GM12878 (cell line): ENCODE results near the gene ACACB. TPM values are rescaled to one million over a fixed set of nuclear protein-coding genes. Genes with fewer than 3 reads are reported as not detected.

ENCODE experiments used
- ATAC-seq: fragments of 200-7000 bp; cut with Tn5 transposase; 3 replicates; pipeline ENCODE4 v1.9.1; 2020; ENCODE audit warnings: mild to moderate bottlenecking, moderate library complexity
- BruUV-seq: library from RNA; stranded (reverse); fragments of 400-500 nt; replicated peaks from 2 replicates; lab custom pipeline; 2021; lab: Mats Ljungman, UMichigan
- CTCF ChIA-PET: fragments of 300-600 bp; sonication (Branson Sonifier 250); formaldehyde crosslinking; extraction: SDS; loops from one replicate; lab custom pipeline; 2021; ENCODE audit warnings: inconsistent platforms; lab: Yijun Ruan, JAX
- POLR2A ChIA-PET: fragments of 350-600 bp; formaldehyde crosslinking; extraction: SDS; loops from one replicate; lab custom pipeline; 2021; ENCODE audit warnings: inconsistent platforms; lab: Charles Lee
- RAD21 ChIA-PET: fragments of 300-600 bp; sonication (Branson Sonifier 250); formaldehyde crosslinking; loops from one replicate; lab custom pipeline; 2023; ENCODE audit warnings: antibody characterized with exemption; ENCODE audit not compliant: unreplicated experiment; lab: Charles Lee
- SMC1A ChIA-PET: fragments of 300-600 bp; sonication (Branson Sonifier 250); formaldehyde crosslinking; loops from one replicate; lab custom pipeline; 2023; ENCODE audit not compliant: unreplicated experiment, uncharacterized antibody; lab: Charles Lee
- DNase-seq: peaks from one replicate; pipeline ENCODE4 v3.0.0-alpha.2; 2011; ENCODE audit warnings: low read depth, low spot score
- FAIRE-seq: peaks from 3 replicates; lab custom pipeline; 2011; peaks lifted over from hg19 to GRCh38; lab: Jason Lieb, UNC
- H2AFZ ChIP-seq: 2 replicates; pipeline ENCODE4 v1.6.0; 2011; ENCODE audit warnings: low read depth, low read length, control low read depth; ENCODE audit not compliant: control insufficient read depth
- H3K27ac ChIP-seq: 2 replicates; pipeline ENCODE4 v1.5.1; 2011; ENCODE audit warnings: control low read depth; ENCODE audit not compliant: control insufficient read depth, insufficient read depth
- H3K27me3 ChIP-seq, 2 experiments: replicated peaks in 1 of 2; 2 replicates each; pipeline versions ENCODE4 v1.6.0 to v1.6.1; 2011; ENCODE audit warnings: low read length in 1 of 2; ENCODE audit not compliant: control insufficient read depth in 2 of 2, insufficient read depth in 2 of 2
- H3K36me3 ChIP-seq, 2 experiments: 2 replicates each; pipeline ENCODE4 v1.5.1; 2011; ENCODE audit warnings: low read length in 1 of 2; ENCODE audit not compliant: control insufficient read depth in 2 of 2, insufficient read depth in 2 of 2
- H3K4me1 ChIP-seq: 2 replicates; pipeline ENCODE4 v1.6.1; 2011; ENCODE audit warnings: mild to moderate bottlenecking, low read length, moderate library complexity, mixed read lengths; ENCODE audit not compliant: control insufficient read depth, insufficient read depth
- H3K4me2 ChIP-seq: 2 replicates; pipeline ENCODE4 v1.6.0; 2011; ENCODE audit warnings: control low read depth; ENCODE audit not compliant: control insufficient read depth, insufficient read depth
- H3K4me3 ChIP-seq: fragments of 200-600 bp; sonication (generic); 2 replicates; pipeline ENCODE4 v1.5.1; 2016
- H3K79me2 ChIP-seq: 2 replicates; pipeline ENCODE4 v1.6.0; 2011; ENCODE audit warnings: low read length; ENCODE audit not compliant: control insufficient read depth, insufficient read depth
- H3K9ac ChIP-seq: 2 replicates; pipeline ENCODE4 v1.8.0; 2011; ENCODE audit warnings: low read length, control low read depth, mixed read lengths; ENCODE audit not compliant: control insufficient read depth, insufficient read depth
- H3K9me3 ChIP-seq: replicated peaks from 3 replicates; pipeline ENCODE4 v1.5.1; 2011; ENCODE audit warnings: mild to moderate bottlenecking, low read length; ENCODE audit not compliant: control insufficient read depth, insufficient read depth
- H4K20me1 ChIP-seq: 2 replicates; pipeline ENCODE4 v1.6.0; 2011; ENCODE audit not compliant: control insufficient read depth, insufficient read depth
- FOS ChIP-seq: IDR thresholded peaks from 3 replicates; pipeline ENCODE4 v1.6.1; 2011; ENCODE audit warnings: borderline replicate concordance; ENCODE audit not compliant: insufficient read length; ENCODE audit errors: extremely low read depth
- FOXK2 ChIP-seq: fragments of 450-650 bp; IDR thresholded peaks from 2 replicates; pipeline ENCODE4 v1.6.1; 2017; ENCODE audit warnings: mild to moderate bottlenecking, moderate library complexity
- GABPA ChIP-seq: IDR thresholded peaks from 2 replicates; pipeline ENCODE4 v1.6.1; 2014; ENCODE audit warnings: antibody characterized with exemption, low read depth, mild to moderate bottlenecking, inconsistent platforms
- HSF1 ChIP-seq: fragments of 150-350 bp; IDR thresholded peaks from 2 replicates; pipeline ENCODE4 v1.6.1; 2014; ENCODE audit warnings: mild to moderate bottlenecking, low read depth, low read length
- MEF2A ChIP-seq: IDR thresholded peaks from 2 replicates; pipeline ENCODE4 v1.6.1; 2011; ENCODE audit warnings: low read depth, mild to moderate bottlenecking, low read length, moderate library complexity; ENCODE audit not compliant: insufficient read depth
- MYC ChIP-seq: IDR thresholded peaks from 2 replicates; pipeline ENCODE4 v1.6.1; 2011; ENCODE audit warnings: mild to moderate bottlenecking, low read length, moderate library complexity, inconsistent platforms; ENCODE audit not compliant: insufficient read depth, insufficient replicate concordance, insufficient read length, severe bottlenecking
- NFIC ChIP-seq: IDR thresholded peaks from 2 replicates; pipeline ENCODE4 v1.6.1; 2012; ENCODE audit warnings: low read depth, mild to moderate bottlenecking, inconsistent platforms, low read length, moderate library complexity
- SREBF2 ChIP-seq: IDR thresholded peaks from 2 replicates; pipeline ENCODE4 v1.6.1; 2012; ENCODE audit warnings: mild to moderate bottlenecking, low read length
- TCF12 ChIP-seq: IDR thresholded peaks from 2 replicates; pipeline ENCODE4 v1.6.1; 2011; ENCODE audit warnings: low read depth, mild to moderate bottlenecking, low read length
- WGBS: methylation state at CpG from one replicate; pipeline ENCODE4 v1.1.6; 2016; ENCODE audit warnings: low lambda C conversion rate; ENCODE audit not compliant: insufficient replicate concordance, insufficient coverage; ENCODE audit errors: missing lambda C conversion rate; 5-methylcytosine and 5-hydroxymethylcytosine counted together
- in situ Hi-C: fragments of 300-500 bp; cut with MboI; formaldehyde crosslinking; loops from 9 replicates; pipeline ENCODE4 v1.14.3; 2018; ENCODE audit warnings: mixed read lengths
- intact Hi-C: fragments of 100-400 bp; cut with micrococcal nuclease; formaldehyde crosslinking; loops from one replicate; pipeline ENCODE4 v1.14.2; 2022; ENCODE audit not compliant: unreplicated experiment
- polyA plus RNA-seq, 11 experiments: library from polyadenylated mRNA; depleted of rRNA in 4 of 11; unstranded in 6 of 11; stranded (reverse) in 5 of 11; fragments of >200 nt; fragmentation: Nextera tagmentation in 4 of 11; fragmentation: Illumina TruSeq in 1 of 11; extraction: Ambion mirVana in 4 of 11; extraction: Trizol in 1 of 11; gene quantifications; 1 replicate in 1 of 11; 2 replicates in 10 of 11; pipeline versions ENCODE4 v1.2.1 to v1.2.3, GENCODE V29; 2011 to 2016; ENCODE audit warnings: inconsistent platforms in 2 of 11, missing spikeins in 2 of 11, low read depth in 1 of 11
- total RNA-seq, 4 experiments: library from RNA; depleted of rRNA in 3 of 4; stranded (reverse); fragments of >200 nt in 3 of 4; fragmentation: Illumina TruSeq in 1 of 4; extraction: Trizol in 1 of 4; gene quantifications; 2 replicates each; pipeline versions ENCODE4 v1.2.1 to v1.2.3, GENCODE V29; 2013 to 2021
- TF ChIP-seq, protein P1 (sequence below): IDR thresholded peaks from 2 replicates; pipeline ENCODE4 v1.6.1; 2011; ENCODE audit warnings: mild to moderate bottlenecking, low read depth, low read length, moderate library complexity; ENCODE audit not compliant: insufficient replicate concordance

Gene ACACB
- total and polyA plus RNA-seq, 10 of the 15 experiments (the other 5 are each of a cell fraction or from before 2014, with no cell fraction given): 0.05 to 1.9 (median 0.38) TPM; not detected in 2

DNA sequence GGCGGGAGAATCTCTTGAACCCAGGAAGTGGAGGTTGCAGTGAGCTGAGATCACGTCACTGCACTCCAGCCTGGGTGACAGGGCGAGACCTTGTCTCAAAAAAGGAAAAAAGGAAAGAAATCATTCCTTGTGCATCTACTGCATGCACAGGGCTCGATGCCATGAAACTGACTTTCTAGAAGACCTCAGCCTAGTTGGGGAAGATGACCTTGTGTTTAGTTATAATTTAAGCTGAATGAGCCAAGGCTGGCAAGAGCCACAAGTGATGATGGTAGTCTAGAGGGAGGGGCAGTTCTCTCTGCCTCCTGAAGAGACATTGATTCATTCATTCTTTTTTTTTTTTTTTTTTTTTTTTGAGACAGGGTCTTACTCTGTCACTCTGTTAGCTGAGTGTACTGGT lies 24.2 kb downstream of the ACACB start:
- no TSS peak for BruUV-seq
- Histone ChIP-seq H3K27ac (no peak overlapping the region), H3K27me3 (no peaks in the 10 kb centered on the region), H3K4me3 (no peak overlapping the region), H3K9ac (no peak overlapping the region), H3K36me3 (no peaks in the 10 kb centered on the region), H3K79me2 (no peaks in the 10 kb centered on the region), H2AFZ (no peak overlapping the region), H4K20me1 (no peaks in the 10 kb centered on the region), H3K9me3 (no peaks in the 10 kb centered on the region), H3K4me1 (no peaks in the 10 kb centered on the region), H3K4me2 (no peak overlapping the region)
- DNase-seq (no peak), FAIRE-seq (no peak), ATAC-seq (no peak)
- RAD21 ChIA-PET: no interaction called here
- intact Hi-C loops: no loop called here
- WGBS: 45% methylated on average over 4 of the region's 4 CpGs
- SMC1A ChIA-PET: no interaction called here
- CTCF ChIA-PET: interaction anchor here (1.1 kb wide), 1 partner anchor 13 kb away, joined by 5 read pairs; no protein-coding TSS in a partner anchor
- in situ Hi-C loops: no loop called here
- POLR2A ChIA-PET: no interaction called here
- TF ChIP-seq, protein P1, sequence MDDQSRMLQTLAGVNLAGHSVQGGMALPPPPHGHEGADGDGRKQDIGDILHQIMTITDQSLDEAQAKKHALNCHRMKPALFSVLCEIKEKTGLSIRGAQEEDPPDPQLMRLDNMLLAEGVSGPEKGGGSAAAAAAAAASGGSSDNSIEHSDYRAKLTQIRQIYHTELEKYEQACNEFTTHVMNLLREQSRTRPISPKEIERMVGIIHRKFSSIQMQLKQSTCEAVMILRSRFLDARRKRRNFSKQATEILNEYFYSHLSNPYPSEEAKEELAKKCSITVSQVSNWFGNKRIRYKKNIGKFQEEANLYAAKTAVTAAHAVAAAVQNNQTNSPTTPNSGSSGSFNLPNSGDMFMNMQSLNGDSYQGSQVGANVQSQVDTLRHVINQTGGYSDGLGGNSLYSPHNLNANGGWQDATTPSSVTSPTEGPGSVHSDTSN: no peak
- TF ChIP-seq TCF12 (no peak), HSF1 (no peak)

DNA sequence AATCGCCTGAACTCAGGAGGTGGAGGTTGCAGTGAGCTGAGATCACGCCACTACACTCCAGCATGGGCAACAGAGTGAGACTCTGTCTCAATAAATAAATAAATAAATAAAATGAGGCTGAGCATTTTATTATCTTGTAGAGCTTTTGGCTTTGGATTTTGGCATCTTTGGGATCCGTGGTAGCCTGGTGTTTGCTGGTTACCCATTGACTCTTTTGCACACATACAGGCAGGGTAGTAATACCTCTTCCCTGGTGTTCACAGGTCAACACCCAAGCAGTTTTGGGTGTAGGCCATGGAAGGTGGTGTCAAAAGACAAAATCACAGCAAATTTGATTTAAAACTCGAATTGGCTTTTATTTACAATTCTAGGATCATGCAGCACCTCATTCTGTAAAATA lies 27.8 kb downstream of the ACACB start:
- RAD21 ChIA-PET: no interaction called here
- POLR2A ChIA-PET: no interaction called here
- Histone ChIP-seq H3K79me2 (no peaks in the 10 kb centered on the region), H3K9me3 (no peaks in the 10 kb centered on the region), H3K36me3 (no peaks in the 10 kb centered on the region), H3K27ac (no peak overlapping the region), H3K9ac (no peak overlapping the region), H3K4me1 (no peaks in the 10 kb centered on the region), H3K4me2 (no peak overlapping the region)
- SMC1A ChIA-PET: no interaction called here
- in situ Hi-C loops: no loop called here
- CTCF ChIA-PET: no interaction called here
- no TSS peak for BruUV-seq
- DNase-seq (no peak), FAIRE-seq (no peak), ATAC-seq (no peak)
- 44% methylated on average over 4 of the region's 4 CpGs for WGBS
- TF ChIP-seq GABPA (no peak), SREBF2 (no peak), NFIC (no peak), MYC (no peak), MEF2A (no peak), FOXK2 (no peak), FOS (no peak)
- TF ChIP-seq, all 136 proteins: peak for 0
- Histone ChIP-seq H2AFZ (no peak overlapping the region), H4K20me1 (no peaks in the 10 kb centered on the region), H3K4me3 (no peak overlapping the region), H3K27me3 (no peaks in the 10 kb centered on the region; a peak in 1 of 4 replicates)
- intact Hi-C loops: no loop called here
